H1 (cell line): ENCODE results near the gene IL17REL. TPM values are rescaled to one million over a fixed set of nuclear protein-coding genes. Genes with fewer than 3 reads are reported as not detected.

ENCODE experiments used
- CTCF ChIA-PET: fragments of 300-600 bp; sonication (Branson Sonifier 250); formaldehyde crosslinking; loops from one replicate; lab custom pipeline; 2021; ENCODE audit not compliant: partially characterized antibody; lab: Charles Lee
- POLR2A ChIA-PET: fragments of 300-600 bp; sonication (Branson Sonifier 250); formaldehyde crosslinking; loops from one replicate; lab custom pipeline; 2021; ENCODE audit warnings: inconsistent platforms; ENCODE audit not compliant: partially characterized antibody; lab: Charles Lee
- DNase-seq, 2 experiments: peaks; one replicate each; pipeline versions ENCODE4 v3.0.0 to v3.0.0-alpha.2; 2010 to 2022; ENCODE audit warnings: low spot score in 2 of 2, low read depth in 1 of 2, mixed read lengths in 1 of 2
- FAIRE-seq: peaks from 2 replicates; lab custom pipeline; 2011; peaks lifted over from hg19 to GRCh38; lab: Jason Lieb, UNC
- H2AFZ ChIP-seq: 2 replicates; pipeline ENCODE4 v1.8.1; 2012; ENCODE audit warnings: low read length, inconsistent platforms
- H2AK5ac ChIP-seq: 2 replicates; pipeline ENCODE4 v1.6.1; 2013; ENCODE audit warnings: low read depth, low read length
- H2BK120ac ChIP-seq: replicated peaks from 2 replicates; pipeline ENCODE3; 2013; ENCODE audit warnings: low read depth, low read length, inconsistent platforms
- H2BK12ac ChIP-seq: 2 replicates; pipeline ENCODE4 v1.6.1; 2013; ENCODE audit warnings: low read depth, low read length
- H2BK15ac ChIP-seq: 2 replicates; pipeline ENCODE4 v1.6.1; 2013; ENCODE audit warnings: low read length
- H2BK20ac ChIP-seq: 2 replicates; pipeline ENCODE4 v1.6.1; 2013; ENCODE audit warnings: low read length
- H2BK5ac ChIP-seq: 2 replicates; pipeline ENCODE4 v1.6.1; 2013; ENCODE audit warnings: low read depth, low read length
- H3K14ac ChIP-seq: 2 replicates; pipeline ENCODE4 v1.6.1; 2013; ENCODE audit warnings: inconsistent platforms; ENCODE audit not compliant: insufficient read length
- H3K18ac ChIP-seq: 2 replicates; pipeline ENCODE4 v1.6.1; 2013; ENCODE audit warnings: low read length; ENCODE audit errors: extremely low read depth
- H3K23ac ChIP-seq: 2 replicates; pipeline ENCODE4 v1.6.1; 2013; ENCODE audit warnings: inconsistent platforms; ENCODE audit not compliant: insufficient read length
- H3K23me2 ChIP-seq: 2 replicates; pipeline ENCODE4 v1.6.1; 2013; ENCODE audit warnings: low read depth, low read length
- H3K27ac ChIP-seq: 2 replicates; pipeline ENCODE4 v1.6.1; 2011; ENCODE audit warnings: low read depth, low read length, inconsistent platforms
- H3K27me3 ChIP-seq, 4 experiments: replicated peaks in 1 of 4; 1 replicate in 1 of 4; 2 replicates in 3 of 4; pipeline versions ENCODE4 v1.6.1 to v1.8.1; 2011 to 2013; ENCODE audit warnings: low read length in 3 of 4, mild to moderate bottlenecking in 3 of 4, inconsistent platforms in 2 of 4, mixed read lengths in 2 of 4, moderate library complexity in 1 of 4; ENCODE audit not compliant: control insufficient read depth in 3 of 4, insufficient read depth in 3 of 4; ENCODE audit errors: extremely low read depth in 1 of 4
- H3K36me3 ChIP-seq, 4 experiments: 2 replicates each; pipeline versions ENCODE4 v1.6.1 to v1.8.1; 2011 to 2013; ENCODE audit warnings: mild to moderate bottlenecking in 4 of 4, low read length in 3 of 4, moderate library complexity in 2 of 4, control low read depth in 1 of 4, inconsistent platforms in 1 of 4; ENCODE audit not compliant: insufficient read depth in 4 of 4, control insufficient read depth in 2 of 4
- H3K4ac ChIP-seq: replicated peaks from 2 replicates; pipeline ENCODE3; 2013; ENCODE audit warnings: low read length, low read depth, mixed read lengths, inconsistent platforms; ENCODE audit not compliant: insufficient read length
- H3K4me1 ChIP-seq, 4 experiments: replicated peaks in 1 of 4; 1 replicate in 1 of 4; 2 replicates in 3 of 4; pipeline versions ENCODE4 v1.6.1 to v1.8.1; 2011 to 2013; ENCODE audit warnings: low read length in 3 of 4, inconsistent platforms in 2 of 4, mixed read lengths in 1 of 4; ENCODE audit not compliant: insufficient read depth in 4 of 4, control insufficient read depth in 3 of 4
- H3K4me2 ChIP-seq, 2 experiments: 2 replicates each; pipeline versions ENCODE4 v1.6.1 to v1.8.1; 2011 to 2013; ENCODE audit warnings: low read depth in 2 of 2, low read length in 2 of 2, control low read depth in 1 of 2, inconsistent platforms in 1 of 2, mild to moderate bottlenecking in 1 of 2; ENCODE audit not compliant: insufficient read depth in 1 of 2
- H3K4me3 ChIP-seq, 4 experiments: fragments of 200-600, 300-600 bp in 1 of 4; sonication (generic), shearing (Covaris generic), sonication (Bioruptor Twin) in 1 of 4; 2 replicates each; pipeline versions ENCODE4 v1.5.1 to v1.8.1; 2011 to 2016; ENCODE audit warnings: low read length in 4 of 4, low read depth in 3 of 4, control low read depth in 2 of 4, inconsistent platforms in 2 of 4, mild to moderate bottlenecking in 2 of 4, mixed read lengths in 1 of 4, moderate library complexity in 1 of 4; ENCODE audit not compliant: insufficient read depth in 2 of 4; ENCODE audit errors: extremely low read depth in 1 of 4
- H3K56ac ChIP-seq: replicated peaks from 2 replicates; pipeline ENCODE3; 2013; ENCODE audit warnings: low read depth, mild to moderate bottlenecking, mixed read lengths, low read length, inconsistent platforms; ENCODE audit not compliant: insufficient read length
- H3K79me1 ChIP-seq: 2 replicates; pipeline ENCODE4 v1.6.1; 2013; ENCODE audit warnings: low read depth, low read length, control low read depth
- H3K79me2 ChIP-seq, 2 experiments: 2 replicates each; pipeline versions ENCODE4 v1.6.1 to v1.8.1; 2012 to 2013; ENCODE audit warnings: low read length in 2 of 2, mild to moderate bottlenecking in 2 of 2, inconsistent platforms in 1 of 2; ENCODE audit not compliant: insufficient read depth in 2 of 2, control insufficient read depth in 1 of 2
- H3K9ac ChIP-seq, 4 experiments: replicated peaks in 1 of 4; 1 replicate in 1 of 4; 2 replicates in 3 of 4; pipeline versions ENCODE4 v1.6.1 to v1.8.1; 2011 to 2013; ENCODE audit warnings: low read depth in 3 of 4, low read length in 3 of 4, control low read depth in 2 of 4, mild to moderate bottlenecking in 2 of 4, moderate library complexity in 2 of 4, inconsistent platforms in 1 of 4; ENCODE audit errors: extremely low read depth in 1 of 4
- H3K9me3 ChIP-seq, 2 experiments: 2 replicates each; pipeline versions ENCODE4 v1.6.1 to v1.8.1; 2012 to 2013; ENCODE audit warnings: mild to moderate bottlenecking in 2 of 2, moderate library complexity in 2 of 2, control low read depth in 1 of 2, inconsistent platforms in 1 of 2, low read depth in 1 of 2, low read length in 1 of 2, mixed read lengths in 1 of 2; ENCODE audit not compliant: insufficient read depth in 2 of 2
- H4K20me1 ChIP-seq, 2 experiments: replicated peaks in 1 of 2; 2 replicates each; pipeline versions ENCODE3 to v1.8.1; 2011 to 2013; ENCODE audit warnings: inconsistent platforms in 2 of 2, low read length in 2 of 2, mild to moderate bottlenecking in 1 of 2; ENCODE audit not compliant: insufficient read depth in 2 of 2, control insufficient read depth in 1 of 2
- H4K5ac ChIP-seq: 2 replicates; pipeline ENCODE4 v1.6.1; 2013; ENCODE audit warnings: low read length, low read depth, mixed read lengths, inconsistent platforms; ENCODE audit not compliant: insufficient read length
- H4K8ac ChIP-seq: 2 replicates; pipeline ENCODE4 v1.8.0; 2013; ENCODE audit warnings: mild to moderate bottlenecking, moderate library complexity, low read length, inconsistent platforms; ENCODE audit not compliant: insufficient read depth; ENCODE audit errors: extremely low read depth
- H4K91ac ChIP-seq: replicated peaks from 2 replicates; pipeline ENCODE3; 2013; ENCODE audit warnings: low read length, mixed read lengths, inconsistent platforms; ENCODE audit not compliant: insufficient read length
- ASH2L ChIP-seq: fragments of 200-600, 300-600 bp; sonication (generic); IDR thresholded peaks from one replicate; pipeline ENCODE4 v1.7.1; 2017; ENCODE audit warnings: low read length
- BACH1 ChIP-seq: IDR thresholded peaks from 2 replicates; pipeline ENCODE4 v1.6.1; 2012; ENCODE audit warnings: low read length, improper control_type of control experiment
- CEBPB ChIP-seq: IDR thresholded peaks from 2 replicates; pipeline ENCODE4 v1.6.1; 2012; ENCODE audit warnings: low read depth, low read length
- CREB1 ChIP-seq: IDR thresholded peaks from 2 replicates; pipeline ENCODE4 v1.6.1; 2012; ENCODE audit warnings: inconsistent platforms
- CTBP2 ChIP-seq: IDR thresholded peaks from 2 replicates; pipeline ENCODE4 v1.7.0; 2011; ENCODE audit warnings: borderline replicate concordance, mild to moderate bottlenecking, moderate library complexity, mixed read lengths, low read length; ENCODE audit not compliant: insufficient read depth, insufficient read length
- EGR1 ChIP-seq: IDR thresholded peaks from 2 replicates; pipeline ENCODE4 v1.6.1; 2011; ENCODE audit warnings: low read depth, low read length, borderline replicate concordance
- EZH2 ChIP-seq: fragments of 200-600 bp; sonication (generic); IDR thresholded peaks from 2 replicates; pipeline ENCODE4 v1.7.1; 2012; ENCODE audit warnings: low read depth, mild to moderate bottlenecking, moderate library complexity, low read length, inconsistent platforms; ENCODE audit not compliant: severe bottlenecking
- KDM5A ChIP-seq: fragments of 200-600 bp; IDR thresholded peaks from 2 replicates; pipeline ENCODE4 v1.7.1; 2012; ENCODE audit warnings: mild to moderate bottlenecking, low read length, inconsistent platforms, mixed read lengths
- POLR2A ChIP-seq, 2 experiments: IDR thresholded peaks; 1 replicate in 1 of 2; 2 replicates in 1 of 2; pipeline ENCODE4 v1.6.1; 2011; ENCODE audit warnings: low read depth in 2 of 2, low read length in 2 of 2, mild to moderate bottlenecking in 2 of 2; ENCODE audit errors: control extremely low read depth in 1 of 2
- RXRA ChIP-seq: IDR thresholded peaks from 2 replicates; pipeline ENCODE4 v1.6.1; 2011; ENCODE audit warnings: low read depth, mild to moderate bottlenecking, low read length, moderate library complexity; ENCODE audit not compliant: insufficient read depth
- SRF ChIP-seq: IDR thresholded peaks from 2 replicates; pipeline ENCODE4 v1.6.1; 2011; ENCODE audit warnings: mild to moderate bottlenecking, low read depth, low read length, moderate library complexity
- TBP ChIP-seq: IDR thresholded peaks from 2 replicates; pipeline ENCODE4 v1.6.1; 2011; ENCODE audit warnings: low read depth, low read length, improper control_type of control experiment
- TEAD4 ChIP-seq: IDR thresholded peaks from 2 replicates; pipeline ENCODE4 v1.6.1; 2012; ENCODE audit warnings: low read depth, low read length, inconsistent platforms, mixed read lengths
- YY1 ChIP-seq: IDR thresholded peaks from 2 replicates; pipeline ENCODE4 v1.6.1; 2011; ENCODE audit warnings: low read depth, mild to moderate bottlenecking, low read length
- WGBS, 2 experiments: shearing (Covaris generic) in 1 of 2; methylation state at CpG; one replicate each; pipeline versions ENCODE4 v1.1.6 to v1.1.7; 2013 to 2015; ENCODE audit warnings: low lambda C conversion rate in 2 of 2, mixed read lengths in 2 of 2, inconsistent platforms in 1 of 2, low coverage in 1 of 2, missing lambda C conversion rate in 1 of 2; ENCODE audit not compliant: insufficient replicate concordance in 2 of 2, insufficient coverage in 1 of 2, insufficient read length in 1 of 2; ENCODE audit errors: extremely low coverage in 1 of 2, missing lambda C conversion rate in 1 of 2; 5-methylcytosine and 5-hydroxymethylcytosine counted together
- polyA plus RNA-seq, 7 experiments: library from polyadenylated mRNA; depleted of rRNA in 3 of 7; stranded (reverse) in 5 of 7; unstranded in 2 of 7; fragments of >200 nt in 5 of 7; fragments of 200-250 nt in 2 of 7; gene quantifications; 1 replicate in 5 of 7; 2 replicates in 1 of 7; 4 replicates in 1 of 7; pipeline versions ENCODE4 v1.2.1 to v1.2.3, GENCODE V29; 2011 to 2013; ENCODE audit warnings: missing spikeins in 2 of 7, mixed read lengths in 2 of 7
- total RNA-seq: library from RNA; stranded (reverse); fragmentation: NEBNext Ultra II Directional; extraction: Animal tissue kit (Norgen Biotek cat#: 25700); gene quantifications from 2 replicates; pipeline ENCODE4 v1.2.1, GENCODE V29; 2021

The IL17REL gene
- total and polyA plus RNA-seq, 2 of the 8 experiments (the other 6 are each of a cell fraction or from before 2014, with no cell fraction given): 0.15 to 0.20 TPM

- peak overlapping the region; percentile 29 to 65 (median 55) for H3K4me3 ChIP-seq
- 0 out of 2 replicates have a peak overlapping the region, but pooled peaks have one; percentile 46 for H2BK15ac ChIP-seq
- H4K91ac ChIP-seq: no peak overlapping the region
- H2BK20ac ChIP-seq: no peak overlapping the region
- no peak overlapping the region; the same call in 1 of the 2 replicates for H3K18ac ChIP-seq
- no peak overlapping the region for H3K14ac ChIP-seq
- no peak overlapping the region for H4K5ac ChIP-seq
- POLR2A ChIA-PET: interaction anchor here (0.9 kb wide), 1 partner anchor 13 kb away, joined by 4 read pairs; no protein-coding TSS in a partner anchor
- peaks cover 0 to 15% (median 8%) of the 10 kb centered on the region in 4 experiments; a peak in 5 of 7 replicates for H3K4me1 ChIP-seq
- H2BK12ac ChIP-seq: 0 out of 2 replicates have a peak overlapping the region, but pooled peaks have one; percentile 50
- H2AK5ac ChIP-seq: 0 out of 2 replicates have a peak overlapping the region, but pooled peaks have one; percentile 24
- CTCF ChIA-PET: interaction anchor here (0.7 to 2.1 kb wide), 4 partner anchors 12 to 32 kb away, joined by 3 to 5 read pairs (median 4); no protein-coding TSS in a partner anchor
- H3K27ac ChIP-seq: no peak overlapping the region
- no peaks in the 10 kb centered on the region for H3K36me3 ChIP-seq
- H3K23ac ChIP-seq: no peak overlapping the region
- H2BK120ac ChIP-seq: no peak overlapping the region
- no peak overlapping the region for H3K56ac ChIP-seq
- peaks cover 10 to 22% (median 12%) of the 10 kb centered on the region in 4 experiments; a peak in 6 of 7 replicates for H3K27me3 ChIP-seq
- peak overlapping the region; percentile 59 for H4K8ac ChIP-seq
- H3K23me2 ChIP-seq: peaks cover 13% of the 10 kb centered on the region
- no peaks in the 10 kb centered on the region for H3K79me2 ChIP-seq
- H2BK5ac ChIP-seq: no peak overlapping the region; the same call in 1 of the 2 replicates
- H3K4me2 ChIP-seq: peak overlapping the region; percentile 56 to 85
- no peaks in the 10 kb centered on the region for H3K79me1 ChIP-seq
- FAIRE-seq (no peak), DNase-seq (peak in 1 of 2 experiments; percentile 82)
- peaks cover 2 to 13% of the 10 kb centered on the region in 2 experiments for H4K20me1 ChIP-seq
- H2AFZ ChIP-seq: peak overlapping the region; percentile 81; the same call in 1 of the 2 replicates
- H3K9ac ChIP-seq: no peak overlapping the region
- H3K9me3 ChIP-seq: no peaks in the 10 kb centered on the region
- no peak overlapping the region for H3K4ac ChIP-seq
- WGBS, 2 experiments: 39% methylated on average over 11 of the region's 41 CpGs; no CpG with 5 or more reads in 1 of the 2 experiments
- no peak for TF ChIP-seq BACH1
- TF ChIP-seq CREB1: no peak
- TF ChIP-seq SRF: no peak
- TF ChIP-seq YY1: no peak
- TF ChIP-seq TEAD4: no peak
- TF ChIP-seq TBP: no peak
- TF ChIP-seq RXRA: no peak
- TF ChIP-seq CEBPB: no peak
- no peak for TF ChIP-seq CTBP2
- TF ChIP-seq EZH2: peak; percentile 25
- TF ChIP-seq ASH2L: no peak
- no peak for TF ChIP-seq EGR1
- no peak for TF ChIP-seq POLR2A (IDR thresholded peaks at IDR 0.05; ENCODE audit: control extremely low read depth in 1 of 2, low read depth in 2 of 2, low read length in 2 of 2)
- TF ChIP-seq KDM5A: no peak
Measured at GRCh38 chr22:49999946-50000586, 12.5 kb downstream of the IL17REL start.
